Glutamatergic neuron (in vitro differentiated cells): ENCODE data around the gene PCDHGA8. TPM values are rescaled to one million over a fixed set of nuclear protein-coding genes. Genes with fewer than 3 reads are reported as not detected.

Source experiments
- DNase-seq: peaks from one replicate; pipeline ENCODE4 v3.0.0; 2022
- H3K27ac Mint-ChIP-seq: one replicate; pipeline ENCODE4 v1.8.0; 2020; ENCODE audit warnings: mild to moderate bottlenecking, mixed read lengths, inconsistent platforms; ENCODE audit not compliant: unreplicated experiment
- H3K27me3 Mint-ChIP-seq: one replicate; pipeline ENCODE4 v1.8.0; 2020; ENCODE audit warnings: mild to moderate bottlenecking, moderate library complexity, mixed read lengths, inconsistent platforms; ENCODE audit not compliant: unreplicated experiment
- H3K36me3 Mint-ChIP-seq: one replicate; pipeline ENCODE4 v1.8.0; 2020; ENCODE audit warnings: mild to moderate bottlenecking, mixed read lengths, inconsistent platforms; ENCODE audit not compliant: unreplicated experiment
- H3K4me1 Mint-ChIP-seq: one replicate; pipeline ENCODE4 v1.8.0; 2020; ENCODE audit warnings: mild to moderate bottlenecking, low read depth, mixed read lengths, inconsistent platforms; ENCODE audit not compliant: unreplicated experiment
- H3K4me3 Mint-ChIP-seq: one replicate; pipeline ENCODE4 v1.8.0; 2020; ENCODE audit warnings: mild to moderate bottlenecking, mixed read lengths, inconsistent platforms; ENCODE audit not compliant: unreplicated experiment
- H3K9me3 Mint-ChIP-seq: one replicate; pipeline ENCODE4 v1.8.0; 2020; ENCODE audit warnings: mild to moderate bottlenecking, moderate library complexity, mixed read lengths, inconsistent platforms; ENCODE audit not compliant: unreplicated experiment
- total RNA-seq: library from RNA; stranded (reverse); fragmentation: NEBNext Ultra II Directional; extraction: Animal tissue kit (Norgen Biotek cat#: 25700); gene quantifications from one replicate; pipeline ENCODE4 v1.2.1, GENCODE V29; 2021; ENCODE audit not compliant: unreplicated experiment
- TF ChIP-seq, protein P1 (sequence below): fragments of 200-600 bp; sonication (generic); IDR thresholded peaks from one replicate; pipeline ENCODE4 v1.5.0; 2021; ENCODE audit not compliant: partially characterized antibody, unreplicated experiment

The PCDHGA8 gene
- total RNA-seq, 1 donor from 2014 or later = 7.2 TPM

DNA sequence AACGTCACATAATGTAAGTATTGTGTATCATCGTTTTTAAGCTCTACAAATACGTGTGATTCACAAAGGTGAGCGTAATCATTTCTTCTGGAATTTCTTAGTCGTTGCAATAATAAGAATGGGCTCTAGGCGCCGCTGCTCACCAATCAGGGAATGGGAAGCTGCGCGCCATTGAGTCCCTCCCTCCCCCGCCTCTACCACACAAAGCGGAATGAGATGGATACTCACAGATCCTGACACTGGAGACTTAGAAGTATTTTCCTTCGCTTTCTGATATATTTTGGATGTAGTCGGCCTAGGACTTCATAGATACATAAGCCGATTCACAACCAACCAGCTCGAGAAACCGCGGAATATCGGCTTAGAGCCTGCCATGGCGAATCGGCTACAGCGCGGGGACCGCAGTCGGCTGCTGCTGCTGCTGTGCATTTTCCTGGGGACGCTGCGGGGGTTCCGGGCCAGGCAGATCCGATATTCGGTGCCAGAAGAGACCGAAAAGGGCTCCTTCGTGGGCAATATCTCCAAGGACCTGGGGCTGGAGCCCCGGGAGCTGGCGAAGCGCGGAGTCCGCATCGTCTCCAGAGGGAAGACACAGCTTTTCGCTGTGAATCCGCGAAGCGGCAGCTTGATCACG lies 28.5 kb downstream of the PCDHGA8 start, which contains the start of gene PCDHGA11:
Gene PCDHGA11, plus strand, starts transcription at position 197 of the 634 bp plus-strand sequence. Its CDS starts 177 bp downstream, at position 374.
- Mint-ChIP-seq H3K27me3 (peaks cover 23% of the 10 kb centered on the region), H3K4me1 (no peaks in the 10 kb centered on the region), H3K4me3 (peak within 1 kb of the TSS; percentile 70), H3K27ac (no peak within 1 kb of the TSS), H3K36me3 (peaks cover 79% of the 10 kb centered on the region), H3K9me3 (peaks cover 54% of the 10 kb centered on the region)
- TF ChIP-seq, protein P1, sequence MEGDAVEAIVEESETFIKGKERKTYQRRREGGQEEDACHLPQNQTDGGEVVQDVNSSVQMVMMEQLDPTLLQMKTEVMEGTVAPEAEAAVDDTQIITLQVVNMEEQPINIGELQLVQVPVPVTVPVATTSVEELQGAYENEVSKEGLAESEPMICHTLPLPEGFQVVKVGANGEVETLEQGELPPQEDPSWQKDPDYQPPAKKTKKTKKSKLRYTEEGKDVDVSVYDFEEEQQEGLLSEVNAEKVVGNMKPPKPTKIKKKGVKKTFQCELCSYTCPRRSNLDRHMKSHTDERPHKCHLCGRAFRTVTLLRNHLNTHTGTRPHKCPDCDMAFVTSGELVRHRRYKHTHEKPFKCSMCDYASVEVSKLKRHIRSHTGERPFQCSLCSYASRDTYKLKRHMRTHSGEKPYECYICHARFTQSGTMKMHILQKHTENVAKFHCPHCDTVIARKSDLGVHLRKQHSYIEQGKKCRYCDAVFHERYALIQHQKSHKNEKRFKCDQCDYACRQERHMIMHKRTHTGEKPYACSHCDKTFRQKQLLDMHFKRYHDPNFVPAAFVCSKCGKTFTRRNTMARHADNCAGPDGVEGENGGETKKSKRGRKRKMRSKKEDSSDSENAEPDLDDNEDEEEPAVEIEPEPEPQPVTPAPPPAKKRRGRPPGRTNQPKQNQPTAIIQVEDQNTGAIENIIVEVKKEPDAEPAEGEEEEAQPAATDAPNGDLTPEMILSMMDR = peak; percentile 38
- DNase-seq = no peak

DNA sequence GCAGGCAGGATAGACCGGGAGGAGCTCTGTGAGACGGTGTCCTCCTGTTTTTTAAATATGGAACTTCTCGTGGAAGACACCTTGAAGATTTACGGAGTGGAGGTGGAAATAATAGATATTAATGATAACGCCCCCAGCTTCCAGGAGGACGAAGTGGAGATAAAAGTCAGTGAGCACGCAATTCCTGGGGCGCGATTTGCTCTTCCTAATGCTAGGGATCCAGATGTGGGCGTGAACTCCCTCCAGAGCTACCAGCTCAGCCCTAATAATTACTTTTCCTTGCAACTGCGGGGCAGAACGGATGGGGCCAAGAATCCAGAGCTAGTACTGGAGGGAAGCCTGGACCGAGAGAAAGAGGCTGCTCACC lies 29.0 kb downstream of the PCDHGA8 start:
- DNase-seq = no peak
- H3K27ac Mint-ChIP-seq = no peak overlapping the region

DNA sequence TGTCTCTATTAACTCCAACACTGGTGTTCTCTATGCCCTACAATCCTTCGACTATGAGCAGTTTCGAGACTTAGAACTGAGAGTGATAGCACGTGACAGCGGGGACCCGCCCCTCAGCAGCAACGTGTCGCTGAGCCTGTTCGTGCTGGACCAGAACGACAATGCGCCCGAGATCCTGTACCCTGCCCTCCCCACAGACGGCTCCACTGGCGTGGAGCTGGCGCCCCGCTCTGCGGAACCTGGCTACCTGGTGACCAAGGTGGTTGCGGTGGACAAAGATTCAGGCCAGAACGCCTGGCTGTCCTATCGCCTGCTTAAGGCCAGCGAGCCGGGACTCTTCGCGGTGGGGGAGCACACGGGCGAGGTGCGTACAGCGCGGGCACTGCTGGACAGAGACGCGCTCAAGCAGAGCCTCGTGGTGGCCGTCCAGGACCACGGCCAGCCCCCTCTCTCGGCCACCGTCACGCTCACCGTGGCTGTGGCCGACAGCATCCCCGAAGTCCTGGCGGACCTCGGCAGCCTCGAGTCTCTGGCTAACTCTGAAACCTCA lies 30.4 kb downstream of the PCDHGA8 start:
- Mint-ChIP-seq H3K36me3 (peaks cover 88% of the 10 kb centered on the region), H3K27me3 (peaks cover 23% of the 10 kb centered on the region), H3K4me1 (no peaks in the 10 kb centered on the region), H3K4me3 (no peak overlapping the region), H3K27ac (peak overlapping the region; percentile 12), H3K9me3 (peaks cover 57% of the 10 kb centered on the region)
- TF ChIP-seq, protein P1 = no peak
- no peak for DNase-seq

More for the DNA sequence above, 29.0 kb downstream of the PCDHGA8 start:
- Mint-ChIP-seq H3K27me3 (peaks cover 23% of the 10 kb centered on the region), H3K9me3 (peaks cover 54% of the 10 kb centered on the region), H3K4me1 (no peaks in the 10 kb centered on the region), H3K36me3 (peaks cover 84% of the 10 kb centered on the region), H3K4me3 (peak overlapping the region; percentile 70)
- TF ChIP-seq, protein P1 = no peak

DNA sequence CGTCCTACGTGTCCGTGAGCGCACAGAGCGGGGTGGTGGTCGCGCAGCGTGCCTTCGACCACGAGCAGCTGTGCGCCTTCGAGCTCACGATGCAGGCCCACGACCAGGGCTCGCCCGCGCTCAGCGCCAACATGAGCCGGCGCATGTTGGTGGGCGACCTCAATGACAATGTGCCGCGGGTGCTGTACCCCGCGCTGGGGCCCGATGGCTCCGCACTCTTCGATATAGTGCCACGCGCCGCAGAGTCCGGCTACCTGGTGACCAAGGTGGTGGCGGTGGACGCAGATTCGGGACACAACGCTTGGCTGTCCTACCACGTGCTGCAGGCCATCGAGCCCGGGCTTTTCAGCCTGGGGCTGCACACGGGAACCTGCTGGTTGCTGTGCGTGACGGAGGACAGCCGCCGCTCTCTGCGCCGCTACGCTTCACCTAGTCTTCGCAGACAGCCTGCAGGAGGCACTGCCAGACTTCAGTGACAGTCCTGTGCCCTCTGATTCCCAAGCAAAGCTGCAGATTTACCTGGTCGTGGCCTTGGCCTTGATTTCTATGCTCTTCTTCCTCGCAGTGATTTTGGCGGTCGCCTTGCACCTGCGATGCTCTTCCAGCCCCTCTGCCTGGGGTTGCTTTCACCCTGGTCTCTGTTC lies 35.5 kb downstream of the PCDHGA8 start:
- Mint-ChIP-seq H3K4me3 (peak overlapping the region; percentile 20), H3K27me3 (peaks cover 12% of the 10 kb centered on the region), H3K4me1 (no peaks in the 10 kb centered on the region), H3K9me3 (peaks cover 47% of the 10 kb centered on the region), H3K36me3 (peaks cover 83% of the 10 kb centered on the region), H3K27ac (no peak overlapping the region)
- TF ChIP-seq, protein P1 = no peak
- DNase-seq = no peak
